Right cardiac atrium (tissue), 5 donors: ENCODE results near the gene BCR. TPM values are rescaled to one million over a fixed set of nuclear protein-coding genes. Genes with fewer than 3 reads are reported as not detected.
"Not testable (repeated sequence)": the region's sequence is repeated elsewhere in the genome, so short reads cannot be mapped to it uniquely, and the experiment has no call there.

ENCODE experiments used
- ATAC-seq, 2 donors: fragments of 200-7000 bp; cut with Tn5 transposase; one replicate each; pipeline versions ENCODE4 v1.8.0 to v1.9.1; 2020; ENCODE audit warnings: moderate library complexity in 2 of 2, mild to moderate bottlenecking in 1 of 2
- DNase-seq, 3 donors: peaks; one replicate each; pipeline ENCODE4 v3.0.0-alpha.2; 2020
- H3K27ac ChIP-seq: one replicate; pipeline ENCODE4 v1.5.1; 2013; ENCODE audit warnings: mild to moderate bottlenecking, low read length, control low read depth, moderate library complexity
- H3K27me3 ChIP-seq: one replicate; pipeline ENCODE4 v1.6.1; 2013; ENCODE audit not compliant: control insufficient read depth, insufficient read depth
- H3K4me1 ChIP-seq: one replicate; pipeline ENCODE4 v1.6.1; 2013; ENCODE audit warnings: low read length; ENCODE audit not compliant: control insufficient read depth, insufficient read depth
- H3K4me3 ChIP-seq: one replicate; pipeline ENCODE4 v1.5.1; 2013; ENCODE audit warnings: low read length, control low read depth
- H3K9me3 ChIP-seq: one replicate; pipeline ENCODE4 v1.6.1; 2013; ENCODE audit warnings: low read length; ENCODE audit not compliant: control insufficient read depth
- whole genome bisulfite sequencing: extraction: QIAGEN DNeasy Blood & Tissue Kit; methylation state at CpG from one replicate; pipeline ENCODE4 v1.1.7; 2013; 5-methylcytosine and 5-hydroxymethylcytosine counted together
- intact Hi-C, 4 donors: fragments of 100-400 bp; cut with DNase I; formaldehyde crosslinking; loops; one replicate each; pipeline versions ENCODE4 v1.11.0 to v1.14.0; 2022 to 2023
- polyA plus RNA-seq: library from polyadenylated mRNA; stranded (reverse); fragments of 200-250 nt; gene quantifications from one replicate; pipeline ENCODE4 v1.2.3, GENCODE V29; 2013
- total RNA-seq, 4 donors: library from RNA; stranded (reverse); fragmentation: NEBNext Ultra II Directional; extraction: Animal tissue kit (Norgen Biotek cat#: 25700); gene quantifications; one replicate each; pipeline ENCODE4 v1.2.1, GENCODE V29; 2021
- donor health status: healthy with polysubstance abuse.
- donor health status: DM: no; HTN: yes; CAD: no.
- donor health status: DM: no; HTN: no; CAD: no.
- donor health status: DM: no; HTN: yes; CAD: no; lungs with severe emphysema.
- donor health status: DM: yes; HTN: yes; CAD: no.

The BCR gene
- total and polyA plus RNA-seq, 5 donors = 18.3 to 48.0 (median 36.3) TPM

DNA sequence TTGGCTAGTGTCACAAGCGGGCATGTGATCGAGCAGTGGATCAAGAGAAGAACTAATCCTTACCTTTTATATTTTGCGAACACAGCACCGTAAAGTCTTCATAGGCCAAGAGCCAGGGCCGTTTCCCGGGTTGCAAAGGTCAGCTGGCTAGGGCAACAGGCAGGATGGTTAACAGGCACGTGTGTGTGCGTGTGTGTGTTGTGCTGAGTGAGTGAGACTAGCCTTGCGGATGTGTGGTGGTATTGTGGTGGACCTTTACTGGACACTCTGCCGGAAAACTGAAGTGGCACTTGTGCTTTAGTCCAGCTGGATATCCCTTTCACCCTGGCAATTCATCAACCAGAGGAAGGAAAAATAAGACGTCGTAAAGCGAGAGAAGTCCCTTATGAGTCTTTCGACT is 176.7 kb downstream of the BCR start:
- H3K9me3 ChIP-seq = no peaks in the 10 kb centered on the region
- no peak for ATAC-seq
- intact Hi-C loops = no loop called here
- H3K27me3 ChIP-seq = no peaks in the 10 kb centered on the region
- no peak for DNase-seq
- H3K4me3 ChIP-seq = no peak overlapping the region
- 65% methylated on average over 14 of the region's 14 CpGs for WGBS
- no peak overlapping the region for H3K27ac ChIP-seq
- no peaks in the 10 kb centered on the region for H3K4me1 ChIP-seq

DNA sequence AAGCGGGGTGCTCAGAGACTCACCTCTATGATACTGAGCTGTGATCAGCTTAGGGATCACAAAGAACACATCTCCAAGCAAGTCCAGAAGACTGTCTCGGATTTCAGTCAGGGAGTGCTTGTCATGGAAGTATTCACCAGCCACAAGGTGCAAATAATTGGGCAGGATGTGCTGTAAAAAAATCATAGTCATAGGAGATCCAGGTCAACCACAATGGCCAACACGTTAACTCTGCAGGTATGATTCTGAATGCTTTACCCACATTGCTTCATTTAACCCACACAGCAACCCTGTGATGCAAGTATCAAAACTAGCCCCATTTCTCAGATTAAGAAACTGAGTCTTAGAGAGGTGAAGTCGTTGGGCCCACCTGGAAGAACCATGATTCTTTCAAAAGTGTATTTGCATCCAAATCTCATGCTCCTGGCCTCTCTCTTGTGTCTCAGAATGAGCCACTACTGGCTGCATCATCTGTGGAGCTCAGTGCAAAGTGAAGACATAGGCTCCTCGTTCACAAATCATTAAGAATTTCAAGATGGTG is 179.3 kb downstream of the BCR start:
- no peaks in the 10 kb centered on the region for H3K4me1 ChIP-seq
- no peaks in the 10 kb centered on the region for H3K9me3 ChIP-seq
- intact Hi-C loops = no loop called here
- no peak overlapping the region for H3K27ac ChIP-seq
- H3K27me3 ChIP-seq = no peaks in the 10 kb centered on the region
- ATAC-seq (no peak), DNase-seq (no peak)
- WGBS = 72% methylated on average over 5 of the region's 5 CpGs
- no peak overlapping the region for H3K4me3 ChIP-seq

- Histone ChIP-seq H3K27me3 (no peaks in the 10 kb centered on the region), H3K27ac (no peak overlapping the region), H3K4me1 (no peaks in the 10 kb centered on the region), H3K9me3 (no peaks in the 10 kb centered on the region), H3K4me3 (no peak overlapping the region)
- ATAC-seq (no peak), DNase-seq (no peak)
- intact Hi-C loops = no loop called here
These were observed 181.4 kb downstream of the BCR start for GRCh38 chr22:23361676-23362075.

- intact Hi-C loops = no loop called here
- H3K27ac ChIP-seq = no peak overlapping the region
- no peak for ATAC-seq
- H3K4me1 ChIP-seq = no peaks in the 10 kb centered on the region
- H3K27me3 ChIP-seq = no peaks in the 10 kb centered on the region
- 67% methylated on average over 3 of the region's 3 CpGs for WGBS
- DNase-seq = no peak
- H3K4me3 ChIP-seq = no peak overlapping the region
- no peaks in the 10 kb centered on the region for H3K9me3 ChIP-seq
These were observed 183.4 kb downstream of the BCR start for GRCh38 chr22:23363683-23364082.

DNA sequence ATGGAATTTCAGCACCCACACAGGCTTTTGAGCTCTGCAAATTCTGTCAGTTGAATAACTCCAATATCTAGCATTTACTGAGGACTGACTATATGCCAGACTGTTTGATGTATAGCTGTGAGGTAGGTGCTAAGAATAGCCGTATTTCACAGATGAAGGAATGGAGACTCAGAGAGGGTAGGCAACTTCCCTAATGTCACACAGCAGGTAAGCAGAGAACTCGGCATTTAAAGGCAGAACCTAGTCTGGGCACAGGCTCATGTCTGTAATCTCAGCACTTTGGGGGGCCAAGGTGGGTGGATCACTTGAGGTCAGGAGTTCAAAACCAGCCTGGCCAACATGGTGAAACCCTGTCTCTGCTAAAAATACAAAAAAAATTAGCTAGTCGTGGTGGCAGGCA is 184.1 kb downstream of the BCR start:
- intact Hi-C loops = no loop called here
- WGBS = 56% methylated on average over 3 of the region's 3 CpGs
- DNase-seq = no peak
- Histone ChIP-seq H3K9me3 (no peaks in the 10 kb centered on the region), H3K4me1 (no peaks in the 10 kb centered on the region), H3K4me3 (no peak overlapping the region), H3K27me3 (no peaks in the 10 kb centered on the region), H3K27ac (no peak overlapping the region)
- no peak for ATAC-seq

DNA sequence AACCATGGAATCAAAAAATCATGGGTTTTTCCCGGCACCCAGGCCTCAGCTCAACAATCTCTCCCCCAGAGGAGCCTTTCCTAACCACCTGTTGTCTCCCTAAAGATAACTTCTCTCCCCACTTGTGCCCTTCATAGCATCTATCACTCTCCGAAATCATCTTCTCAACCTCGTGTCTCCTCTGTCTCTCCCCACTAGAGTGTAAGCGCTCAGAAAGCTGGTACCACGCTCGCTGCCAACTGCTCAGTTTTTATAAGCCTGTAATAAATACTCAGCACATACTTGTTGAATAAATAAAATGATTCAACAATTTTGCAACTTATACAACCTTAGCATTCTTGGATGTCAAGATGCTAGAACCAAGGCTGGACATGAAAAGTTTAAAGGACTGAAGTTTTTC is 185.2 kb downstream of the BCR start:
- no peak for ATAC-seq
- Histone ChIP-seq H3K4me3 (no peak overlapping the region), H3K27me3 (no peaks in the 10 kb centered on the region), H3K27ac (no peak overlapping the region), H3K9me3 (no peaks in the 10 kb centered on the region), H3K4me1 (no peaks in the 10 kb centered on the region)
- DNase-seq = no peak
- WGBS = 82% methylated on average over 6 of the region's 6 CpGs
- intact Hi-C loops = no loop called here

GRCh38 chr22:23365961-23366360 is 185.7 kb downstream of the BCR start:
- WGBS = 72% methylated on average over 4 of the region's 4 CpGs
- ATAC-seq (no peak), DNase-seq (no peak)
- no peaks in the 10 kb centered on the region for H3K27me3 ChIP-seq
- H3K4me3 ChIP-seq = no peak overlapping the region
- no peaks in the 10 kb centered on the region for H3K9me3 ChIP-seq
- H3K4me1 ChIP-seq = no peaks in the 10 kb centered on the region
- intact Hi-C loops = no loop called here
- H3K27ac ChIP-seq = no peak overlapping the region

- intact Hi-C loops, H3K27me3 ChIP-seq, H3K4me3 ChIP-seq, H3K9me3 ChIP-seq, ATAC-seq, DNase-seq, H3K27ac ChIP-seq, H3K4me1 ChIP-seq: not testable (repeated sequence)
- 27% methylated on average over 3 of the region's 3 CpGs for WGBS
These were observed 186.9 kb downstream of the BCR start for GRCh38 chr22:23367196-23367595.

Other genes starting within 250 kb of the BCR start
- gene GNAZ, start 110.0 kb upstream of the BCR start, total RNA-seq = 1 to 10 TPM; 2.2 to 3.5 (median 3.1) TPM
- 2.0 TPM for gene GNAZ, start 110.0 kb upstream of the BCR start, polyA plus RNA-seq
- not detected for gene RSPH14, start 38.5 kb upstream of the BCR start, total RNA-seq
- 0.75 TPM for gene RSPH14, start 38.5 kb upstream of the BCR start, polyA plus RNA-seq
- 1 to 10 TPM; 1.1 to 2.7 (median 1.6) TPM for gene RAB36, start 35.0 kb upstream of the BCR start, total RNA-seq
- 0.59 TPM for gene RAB36, start 35.0 kb upstream of the BCR start, polyA plus RNA-seq